TTC549 (cell line): ENCODE results near the gene ZNF48.

Experiments used
- FAIRE-seq: peaks from 2 replicates; lab custom pipeline; 2012; peaks lifted over from hg19 to GRCh38; lab: Jason Lieb, UNC

Gene ZNF48

DNA sequence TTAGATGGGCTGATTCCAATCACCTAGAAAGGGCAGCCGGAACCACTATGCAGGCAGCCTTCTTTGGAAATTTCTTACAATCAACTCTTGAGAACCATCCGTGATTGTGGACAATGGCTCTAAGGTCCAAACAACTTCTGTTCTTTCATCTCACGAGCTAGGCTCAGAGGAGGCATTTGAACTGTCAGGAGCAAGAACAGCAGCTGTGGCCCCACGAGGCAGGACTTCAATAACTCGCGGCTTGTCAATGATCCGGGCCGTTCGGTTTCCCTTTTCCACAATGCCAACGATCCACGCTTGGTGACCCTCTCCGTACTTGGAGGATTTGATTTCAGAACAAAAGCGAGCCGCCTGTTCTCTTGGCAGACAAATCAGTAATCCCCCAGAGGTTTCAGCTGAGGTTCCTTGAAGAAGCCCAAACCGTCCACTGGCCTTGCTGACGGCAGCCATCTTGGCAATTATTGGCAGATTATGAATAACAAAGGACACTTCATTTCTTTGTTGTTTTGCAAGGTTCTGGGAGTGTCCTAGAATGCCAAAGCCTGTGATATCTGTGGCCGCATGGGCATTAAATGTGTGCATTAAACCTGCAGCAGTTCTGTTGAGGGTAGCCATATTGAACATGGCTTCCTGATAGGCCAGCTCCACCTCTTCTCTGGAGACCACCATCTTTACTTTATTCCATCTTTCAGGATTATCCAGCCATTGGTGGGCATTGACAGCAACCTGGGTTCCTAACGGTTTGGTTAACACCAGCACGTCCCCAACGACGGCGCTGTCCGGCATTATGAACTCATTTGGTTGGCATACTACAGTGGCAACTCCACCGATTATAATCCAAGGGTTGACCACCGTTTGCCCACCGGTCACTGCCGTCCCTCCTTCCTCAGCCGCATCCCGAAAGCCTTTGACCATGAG, 49.3 kb downstream of the ZNF48 start:
- no peak for FAIRE-seq

DNA sequence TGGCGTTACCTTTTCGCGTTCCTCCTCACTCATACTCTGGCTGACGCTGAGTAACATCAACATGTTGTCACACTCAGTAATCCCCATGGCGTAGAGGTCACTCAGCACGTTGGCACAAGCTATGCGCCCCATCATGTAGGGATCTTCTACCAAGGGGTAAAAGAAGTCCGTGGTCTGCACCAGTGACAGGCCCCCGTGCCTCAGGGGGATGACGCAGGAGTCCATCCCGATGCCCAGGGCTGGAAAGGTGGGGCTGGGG, 49.9 kb downstream of the ZNF48 start:
- no peak for FAIRE-seq

DNA sequence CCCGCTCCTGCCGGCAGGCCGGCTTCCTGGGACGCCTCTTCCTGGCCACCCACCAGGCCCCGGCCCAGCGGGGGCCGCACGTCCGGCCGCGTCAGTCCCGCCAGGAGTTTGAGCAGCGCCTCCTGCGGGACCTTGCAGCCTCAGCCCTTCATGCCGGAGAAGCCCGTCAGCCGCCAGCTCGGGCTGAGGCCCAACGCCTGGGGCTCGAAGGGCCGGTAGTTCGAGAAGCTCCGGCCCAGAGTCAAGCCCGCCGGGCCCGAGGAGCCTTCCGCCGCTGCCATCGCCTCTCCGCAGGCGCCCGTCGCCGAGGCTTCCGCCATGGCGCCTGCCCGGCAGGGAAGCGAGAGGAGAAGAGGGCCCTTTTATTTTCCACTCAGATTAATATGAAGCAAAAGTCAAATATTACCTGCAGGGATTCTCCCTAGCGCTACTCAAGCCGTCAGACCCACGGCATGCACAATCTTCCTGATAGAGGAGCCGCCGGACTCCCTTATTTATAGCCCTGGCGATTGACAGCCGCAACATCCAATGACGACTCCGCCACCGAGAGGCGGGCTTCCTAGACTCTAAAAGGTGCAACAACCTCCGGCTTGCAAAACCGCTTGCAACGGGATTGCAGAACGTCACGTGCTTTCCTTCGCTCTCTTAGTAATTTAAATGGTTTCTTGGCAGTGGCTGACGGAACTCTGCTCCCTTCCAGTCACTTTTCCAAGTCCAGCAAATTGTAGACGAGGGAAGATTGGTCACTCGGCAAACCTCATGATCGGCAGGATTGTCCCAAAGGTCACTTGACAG, 50.4 kb downstream of the ZNF48 start, which contains the start of gene SEPHS2:
Gene SEPHS2, minus strand, starts transcription at position 467 of the 795 bp plus-strand sequence. Its CDS starts 147 bp downstream, at position 320.
- FAIRE-seq, result no peak

DNA sequence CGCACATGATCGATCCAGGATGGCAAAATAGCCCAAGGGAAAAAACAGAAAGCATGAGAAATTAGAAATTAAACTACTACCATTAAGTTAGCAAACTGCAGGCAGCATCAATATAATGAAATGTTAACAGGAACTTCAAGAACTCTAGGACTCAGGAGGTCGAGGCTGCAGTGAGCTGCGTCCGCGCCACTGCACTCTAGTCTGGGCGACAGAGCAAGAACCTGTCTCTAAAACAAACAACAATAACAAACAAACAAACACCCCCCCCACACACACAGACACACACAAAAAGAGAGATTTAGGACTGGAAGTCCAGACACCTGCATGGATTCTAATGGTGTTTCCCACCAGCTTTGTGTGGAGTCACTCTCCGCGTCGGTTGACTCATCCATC, 51.0 kb downstream of the ZNF48 start:
- no peak for FAIRE-seq

DNA sequence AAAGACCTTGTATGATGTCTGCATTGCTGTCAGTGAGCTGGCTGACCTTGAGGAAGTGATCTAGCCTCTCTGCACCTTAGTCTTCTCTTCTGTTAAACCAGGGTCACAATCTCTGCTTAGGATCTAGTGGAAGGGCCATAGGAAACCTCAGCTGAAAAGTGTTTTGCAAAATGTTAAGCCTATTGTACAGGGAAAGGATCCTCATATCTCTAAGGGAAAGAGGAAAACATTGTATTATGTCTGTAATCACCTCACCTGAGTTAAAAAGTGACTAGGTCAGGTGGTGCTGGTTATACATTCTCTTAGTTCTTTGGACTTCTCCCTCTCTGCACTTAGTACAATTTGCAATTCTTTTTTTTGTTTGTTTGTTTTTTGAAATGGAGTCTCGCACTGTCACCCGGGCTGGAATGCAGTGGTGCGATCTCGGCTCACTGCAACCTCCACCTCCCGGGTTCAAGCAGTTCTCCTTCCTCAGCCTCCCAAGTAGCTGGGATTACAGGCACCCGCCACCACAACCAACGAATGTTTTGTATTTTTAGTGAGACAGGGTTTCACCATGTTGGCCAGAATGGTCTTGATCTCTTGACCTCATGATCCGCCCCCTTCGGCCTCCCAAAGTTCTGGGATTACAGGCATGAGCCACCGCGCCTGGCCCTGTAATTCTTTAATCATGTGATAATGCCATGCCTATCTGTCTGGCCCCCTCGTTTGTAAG, 52.4 kb downstream of the ZNF48 start:
- no peak for FAIRE-seq

DNA sequence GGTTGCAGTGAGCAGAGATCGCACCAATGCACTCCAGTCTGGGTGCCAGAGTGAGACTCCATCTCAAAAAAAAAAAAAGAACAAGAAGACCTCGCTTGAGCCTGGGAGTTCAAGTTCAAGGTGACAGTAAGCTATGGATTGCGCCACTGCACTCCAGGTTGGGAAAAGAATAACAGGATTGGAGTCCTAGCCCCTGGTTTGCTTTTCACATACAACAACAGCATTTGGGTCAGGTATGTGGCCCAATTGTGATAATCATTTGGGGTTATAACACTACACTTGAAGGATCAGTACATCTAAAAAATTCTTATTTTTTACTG, 53.9 kb downstream of the ZNF48 start:
- FAIRE-seq, result no peak
